Body of pancreas (tissue), 4 donors: ENCODE measurements around the gene ARHGAP12.

Experiments
- POLR2A ChIP-seq, 3 donors: fragments of 450-650 bp; IDR thresholded peaks; one replicate each; pipeline ENCODE4 v1.6.1; 2016; ENCODE audit warnings: antibody characterized with exemption in 3 of 3, mild to moderate bottlenecking in 2 of 3
- TF ChIP-seq, protein P1 (sequence below), 7 experiments: fragments of 450-650 bp in 4 of 7; fragments of 200-600 bp in 3 of 7; sonication (generic) in 3 of 7; IDR thresholded peaks; one replicate each; pipeline ENCODE4 v1.5.1; 2016 to 2019; ENCODE audit warnings: antibody characterized with exemption in 7 of 7

DNA sequence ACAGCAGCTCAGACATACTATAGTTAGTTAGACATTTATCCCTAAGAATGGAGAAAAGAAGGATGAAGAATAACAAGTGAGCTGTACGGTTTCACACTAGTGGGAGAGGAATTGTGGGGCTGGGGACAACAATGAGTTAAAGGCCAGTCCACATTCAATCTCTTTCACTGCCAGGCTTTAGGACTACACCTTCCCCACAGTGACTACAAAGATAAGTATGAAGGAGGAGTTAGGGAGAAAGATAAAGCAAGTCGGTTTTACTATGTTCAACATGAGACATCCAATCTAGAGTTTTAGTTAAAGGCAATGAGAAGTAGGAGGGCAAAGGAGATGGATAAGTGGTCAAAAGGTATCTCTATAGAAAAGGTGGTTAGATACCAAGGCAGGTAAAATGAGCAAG lies 16.3 kb downstream of the ARHGAP12 start:
- TF ChIP-seq, protein P1, sequence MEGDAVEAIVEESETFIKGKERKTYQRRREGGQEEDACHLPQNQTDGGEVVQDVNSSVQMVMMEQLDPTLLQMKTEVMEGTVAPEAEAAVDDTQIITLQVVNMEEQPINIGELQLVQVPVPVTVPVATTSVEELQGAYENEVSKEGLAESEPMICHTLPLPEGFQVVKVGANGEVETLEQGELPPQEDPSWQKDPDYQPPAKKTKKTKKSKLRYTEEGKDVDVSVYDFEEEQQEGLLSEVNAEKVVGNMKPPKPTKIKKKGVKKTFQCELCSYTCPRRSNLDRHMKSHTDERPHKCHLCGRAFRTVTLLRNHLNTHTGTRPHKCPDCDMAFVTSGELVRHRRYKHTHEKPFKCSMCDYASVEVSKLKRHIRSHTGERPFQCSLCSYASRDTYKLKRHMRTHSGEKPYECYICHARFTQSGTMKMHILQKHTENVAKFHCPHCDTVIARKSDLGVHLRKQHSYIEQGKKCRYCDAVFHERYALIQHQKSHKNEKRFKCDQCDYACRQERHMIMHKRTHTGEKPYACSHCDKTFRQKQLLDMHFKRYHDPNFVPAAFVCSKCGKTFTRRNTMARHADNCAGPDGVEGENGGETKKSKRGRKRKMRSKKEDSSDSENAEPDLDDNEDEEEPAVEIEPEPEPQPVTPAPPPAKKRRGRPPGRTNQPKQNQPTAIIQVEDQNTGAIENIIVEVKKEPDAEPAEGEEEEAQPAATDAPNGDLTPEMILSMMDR (IDR thresholded peaks at IDR 0.05), result no peak
- TF ChIP-seq POLR2A (IDR thresholded peaks at IDR 0.05), result no peak
